PFSK-1 (cell line): Measurements from ENCODE around the gene SDK1.

ENCODE experiments used
- POLR2AphosphoS5 ChIP-seq: IDR thresholded peaks from 2 replicates; pipeline ENCODE4 v1.6.1; 2012; ENCODE audit warnings: low read depth, mild to moderate bottlenecking, control low read depth, low read length, moderate library complexity
- SIN3A ChIP-seq: IDR thresholded peaks from 2 replicates; pipeline ENCODE4 v1.6.1; 2012; ENCODE audit warnings: mild to moderate bottlenecking, low read length, moderate library complexity, borderline replicate concordance; ENCODE audit not compliant: insufficient read depth
- TAF1 ChIP-seq: IDR thresholded peaks from 2 replicates; pipeline ENCODE4 v1.6.1; 2012; ENCODE audit warnings: low read length, control low read depth, borderline replicate concordance; ENCODE audit not compliant: insufficient read depth

DNA sequence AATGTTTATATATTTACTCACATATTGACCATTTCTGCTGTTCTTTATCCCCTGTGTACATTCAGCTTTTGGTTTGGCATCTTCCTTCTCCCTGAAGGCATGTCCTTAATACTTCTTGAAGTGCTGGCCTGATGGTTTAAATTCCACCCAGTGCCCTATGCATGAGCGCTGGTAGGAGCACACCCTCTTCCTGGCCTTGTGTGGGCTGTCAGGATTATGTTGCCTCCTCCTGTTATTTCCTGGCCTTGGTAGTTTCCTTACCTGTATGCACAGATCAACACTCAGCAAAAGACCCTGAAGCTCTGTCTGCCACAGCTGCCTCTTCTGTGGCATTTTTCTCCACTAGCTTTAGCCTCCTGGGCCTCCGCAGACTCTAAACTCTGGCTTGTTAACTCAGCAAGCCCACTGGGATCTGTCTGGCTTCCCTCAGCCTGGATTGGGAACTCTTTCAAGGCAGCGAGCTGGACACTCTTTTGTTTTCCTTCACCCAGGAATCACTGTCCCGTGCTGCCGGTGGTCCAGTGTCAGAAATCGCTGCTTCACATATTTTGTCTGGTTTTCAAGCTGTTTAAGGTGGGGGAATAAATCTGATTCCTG, 595.2 kb downstream of the SDK1 start:
- TF ChIP-seq TAF1 (no peak), SIN3A (no peak), POLR2AphosphoS5 (no peak)
